HG02763 (cell line): ENCODE data around the gene ELL2.

Experiments
- ATAC-seq: cut with Tn5 transposase; IDR thresholded peaks from one replicate; pipeline ENCODE4 v1.9.1; 2021; ENCODE audit warnings: mild to moderate bottlenecking, moderate library complexity; ENCODE audit not compliant: unreplicated experiment

Gene ELL2

GRCh38 chr5:95983509-95983908, 21.9 kb upstream of the ELL2 start:
- no peak for ATAC-seq

GRCh38 chr5:95983080-95983479, 21.4 kb upstream of the ELL2 start:
- no peak for ATAC-seq

- ATAC-seq, result no peak
These were observed 15.0 kb upstream of the ELL2 start for GRCh38 chr5:95976606-95977005.

GRCh38 chr5:95975703-95976102, 14.1 kb upstream of the ELL2 start:
- no peak for ATAC-seq

GRCh38 chr5:95973793-95974325, 12.2 kb upstream of the ELL2 start:
- peak; percentile 91 for ATAC-seq

GRCh38 chr5:95972196-95972595, 10.5 kb upstream of the ELL2 start:
- ATAC-seq, result no peak

GRCh38 chr5:95970359-95970704, 8.7 kb upstream of the ELL2 start:
- ATAC-seq, result no peak

GRCh38 chr5:95969651-95970358, 8.2 kb upstream of the ELL2 start:
- no peak for ATAC-seq

- ATAC-seq, result no peak
These were observed 7.4 kb upstream of the ELL2 start for GRCh38 chr5:95969055-95969454.

- no peak for ATAC-seq
These were observed 5.6 kb upstream of the ELL2 start for GRCh38 chr5:95967236-95967635.

- no peak for ATAC-seq
These were observed 4.4 kb upstream of the ELL2 start for GRCh38 chr5:95966005-95966404.

- no peak for ATAC-seq
These were observed 2.2 kb upstream of the ELL2 start for GRCh38 chr5:95963650-95964410.

GRCh38 chr5:95962785-95963184, 1.1 kb upstream of the ELL2 start:
- ATAC-seq, result no peak

- no peak for ATAC-seq
These were observed 773 bp upstream of the ELL2 start for GRCh38 chr5:95962475-95962773.

- ATAC-seq, result peak; percentile 58
These were observed 709 bp downstream of the ELL2 start for GRCh38 chr5:95960667-95961616.

- no peak for ATAC-seq
These were observed 1.6 kb downstream of the ELL2 start for GRCh38 chr5:95959888-95960666.

- no peak for ATAC-seq
These were observed 2.4 kb downstream of the ELL2 start for GRCh38 chr5:95959051-95959887.

GRCh38 chr5:95958310-95959014, 3.2 kb downstream of the ELL2 start:
- ATAC-seq, result no peak

- ATAC-seq, result no peak
These were observed 4.0 kb downstream of the ELL2 start for GRCh38 chr5:95957561-95958203.
